ENCODE results near the gene L1CAM. TPM values are rescaled to one million over a fixed set of nuclear protein-coding genes. Genes with fewer than 3 reads are reported as not detected.

L1CAM gene
- total and polyA plus RNA-seq, 2 donors (not counting 1 experiment from before 2014, with no cell fraction given): 9.4 to 19.9 TPM

DNA sequence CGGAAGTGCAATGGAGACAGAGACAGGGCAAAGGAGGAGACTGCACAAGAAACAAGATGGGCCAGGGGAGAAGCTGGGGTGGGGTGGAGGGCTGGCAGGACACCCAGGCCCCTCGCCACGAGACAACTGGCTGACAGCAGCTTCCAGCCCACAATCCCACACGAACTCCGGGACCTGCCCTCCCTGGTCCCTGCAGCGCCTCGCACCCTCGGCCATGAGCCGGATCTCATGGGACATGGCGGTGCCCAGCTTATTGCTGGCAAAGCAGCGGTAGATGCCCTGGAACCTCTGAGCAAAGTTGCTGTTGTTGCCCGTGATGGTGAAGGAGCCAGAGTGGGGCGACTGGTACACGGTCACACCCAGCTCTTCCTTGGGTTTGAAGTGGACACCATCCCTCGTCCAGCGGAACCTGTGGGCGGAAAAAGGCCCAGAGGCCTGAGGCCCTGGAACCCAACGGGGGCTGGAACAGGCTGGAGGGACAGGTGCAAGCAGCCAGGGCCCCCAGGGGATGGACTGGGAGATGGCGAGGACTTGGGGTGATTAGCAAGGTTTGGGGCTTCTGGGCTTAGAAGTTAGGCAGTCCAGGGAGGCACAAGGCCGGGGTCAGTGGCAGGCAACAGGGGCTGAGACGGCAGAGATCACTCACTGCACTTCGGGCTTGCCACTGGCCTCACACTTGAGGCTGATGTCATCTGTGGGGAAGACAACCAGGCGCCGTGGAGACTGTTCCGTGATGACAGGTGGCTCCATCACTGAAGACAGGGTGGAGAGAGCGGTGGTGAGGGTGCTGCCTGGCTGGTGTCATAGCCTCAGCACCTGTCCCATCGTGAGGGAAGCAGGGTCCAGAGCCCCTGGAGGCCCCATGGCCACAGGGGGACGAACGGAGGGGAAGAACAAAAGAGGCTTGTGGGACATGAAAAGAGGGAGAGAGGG lies 13.8 kb downstream of the L1CAM start:
- peaks cover 7% of the 10 kb centered on the region for H3K4me1 Mint-ChIP-seq
- H3K4me1 ChIP-seq (ENCODE audit: control insufficient read depth in 2 of 2, insufficient read depth in 2 of 2, low read length in 2 of 2): no peaks in the 10 kb centered on the region
- H2AFZ ChIP-seq (ENCODE audit: insufficient read depth, low read depth, low read length, poor library complexity, severe bottlenecking): no peak overlapping the region
- H3K9me3 ChIP-seq (ENCODE audit: control extremely low read depth in 1 of 3, control insufficient read depth in 2 of 3, insufficient read depth in 1 of 3, low read length in 2 of 3): peaks cover 0 to 3% (median 0%) of the 10 kb centered on the region in 3 donors
- H3K9ac ChIP-seq (ENCODE audit: low read length): no peak overlapping the region
- WGBS (ENCODE audit: insufficient coverage): 87% methylated on average over 17 of the region's 29 CpGs
- DNase-seq (no peak), ATAC-seq (ENCODE audit: low read depth) (no peak)
- no peaks in the 10 kb centered on the region for H4K20me1 ChIP-seq (ENCODE audit: control insufficient read depth, insufficient read depth, low read length, poor library complexity, severe bottlenecking)
- intact Hi-C loops (cut with micrococcal nuclease): no loop called here
- H3K4me3 Mint-ChIP-seq: no peak overlapping the region
- H3K27ac Mint-ChIP-seq: no peak overlapping the region
- peaks cover 10% of the 10 kb centered on the region for H3K27me3 Mint-ChIP-seq
- no peak overlapping the region for H3K4me2 ChIP-seq (replicated peaks; ENCODE audit: low read depth, low read length, poor library complexity, severe bottlenecking)
- no peak overlapping the region for H3K4me3 ChIP-seq (ENCODE audit: control extremely low read depth in 1 of 5, extremely low read depth in 1 of 5, insufficient read depth in 1 of 5, low read depth in 2 of 5, low read length in 4 of 5)
- no peaks in the 10 kb centered on the region for H3K9me3 Mint-ChIP-seq (ENCODE audit: insufficient read depth)
- peaks cover 0 to 11% (median 2%) of the 10 kb centered on the region in 4 experiments for H3K27me3 ChIP-seq (replicated peaks in 1 of 4; ENCODE audit: control extremely low read depth in 1 of 4, control insufficient read depth in 3 of 4, insufficient read depth in 4 of 4, low read length in 3 of 4)
- TF ChIP-seq EZH2 (IDR thresholded peaks at IDR 0.05; ENCODE audit: borderline replicate concordance, insufficient read depth, low read depth, low read length, poor library complexity, severe bottlenecking): no peak
- TF ChIP-seq, protein P1, sequence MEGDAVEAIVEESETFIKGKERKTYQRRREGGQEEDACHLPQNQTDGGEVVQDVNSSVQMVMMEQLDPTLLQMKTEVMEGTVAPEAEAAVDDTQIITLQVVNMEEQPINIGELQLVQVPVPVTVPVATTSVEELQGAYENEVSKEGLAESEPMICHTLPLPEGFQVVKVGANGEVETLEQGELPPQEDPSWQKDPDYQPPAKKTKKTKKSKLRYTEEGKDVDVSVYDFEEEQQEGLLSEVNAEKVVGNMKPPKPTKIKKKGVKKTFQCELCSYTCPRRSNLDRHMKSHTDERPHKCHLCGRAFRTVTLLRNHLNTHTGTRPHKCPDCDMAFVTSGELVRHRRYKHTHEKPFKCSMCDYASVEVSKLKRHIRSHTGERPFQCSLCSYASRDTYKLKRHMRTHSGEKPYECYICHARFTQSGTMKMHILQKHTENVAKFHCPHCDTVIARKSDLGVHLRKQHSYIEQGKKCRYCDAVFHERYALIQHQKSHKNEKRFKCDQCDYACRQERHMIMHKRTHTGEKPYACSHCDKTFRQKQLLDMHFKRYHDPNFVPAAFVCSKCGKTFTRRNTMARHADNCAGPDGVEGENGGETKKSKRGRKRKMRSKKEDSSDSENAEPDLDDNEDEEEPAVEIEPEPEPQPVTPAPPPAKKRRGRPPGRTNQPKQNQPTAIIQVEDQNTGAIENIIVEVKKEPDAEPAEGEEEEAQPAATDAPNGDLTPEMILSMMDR (IDR thresholded peaks at IDR 0.05): no peak
- H3K36me3 ChIP-seq (replicated peaks in 1 of 2; ENCODE audit: control extremely low read depth in 1 of 2, control insufficient read depth in 1 of 2, extremely low read depth in 1 of 2, insufficient read depth in 2 of 2, low read length in 1 of 2): no peaks in the 10 kb centered on the region
- CTCF ChIA-PET: no interaction called here
- no peaks in the 10 kb centered on the region for H3K79me2 ChIP-seq (ENCODE audit: control insufficient read depth, insufficient read depth, low read length)
- H3K27ac ChIP-seq (ENCODE audit: low read length in 2 of 2): no peak overlapping the region
- POLR2A ChIA-PET: interaction anchor here (0.6 kb wide), 1 partner anchor 10 kb away, joined by 4 read pairs; no protein-coding TSS in a partner anchor

DNA sequence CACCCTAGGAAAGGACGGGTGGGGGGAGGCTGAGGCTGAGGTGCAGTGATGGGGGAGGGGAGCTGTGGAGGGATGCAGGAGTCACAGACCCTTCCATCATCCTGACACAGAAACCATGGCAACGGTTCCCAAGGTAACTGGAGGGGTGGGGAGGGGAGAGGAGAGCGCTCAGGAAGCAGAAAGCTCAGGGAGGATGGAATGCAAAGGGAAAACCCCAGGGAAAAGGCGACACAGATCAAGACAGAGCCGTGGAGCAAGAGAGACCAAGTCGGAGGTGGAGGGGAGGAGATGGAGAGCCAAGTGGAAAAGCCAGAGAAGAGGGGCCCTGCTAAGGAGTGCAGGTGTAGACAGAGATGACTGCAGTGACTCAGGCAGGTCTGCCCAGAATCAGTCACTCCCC lies 14.5 kb downstream of the L1CAM start:
- Histone ChIP-seq H3K9ac (ENCODE audit: low read length) (no peak overlapping the region), H4K20me1 (ENCODE audit: control insufficient read depth, insufficient read depth, low read length, poor library complexity, severe bottlenecking) (no peaks in the 10 kb centered on the region), H3K79me2 (ENCODE audit: control insufficient read depth, insufficient read depth, low read length) (no peaks in the 10 kb centered on the region), H3K4me3 (ENCODE audit: control extremely low read depth in 1 of 5, extremely low read depth in 1 of 5, insufficient read depth in 1 of 5, low read depth in 2 of 5, low read length in 4 of 5) (no peak overlapping the region), H3K4me1 (ENCODE audit: control insufficient read depth in 2 of 2, insufficient read depth in 2 of 2, low read length in 2 of 2) (no peaks in the 10 kb centered on the region), H2AFZ (ENCODE audit: insufficient read depth, low read depth, low read length, poor library complexity, severe bottlenecking) (no peak overlapping the region), H3K27me3 (replicated peaks in 1 of 4; ENCODE audit: control extremely low read depth in 1 of 4, control insufficient read depth in 3 of 4, insufficient read depth in 4 of 4, low read length in 3 of 4) (peaks cover 0 to 11% (median 1%) of the 10 kb centered on the region in 4 experiments), H3K27ac (ENCODE audit: low read length in 2 of 2) (no peak overlapping the region), H3K9me3 (ENCODE audit: control extremely low read depth in 1 of 3, control insufficient read depth in 2 of 3, insufficient read depth in 1 of 3, low read length in 2 of 3) (peaks cover 0 to 3% (median 0%) of the 10 kb centered on the region in 3 donors), H3K4me2 (replicated peaks; ENCODE audit: low read depth, low read length, poor library complexity, severe bottlenecking) (no peak overlapping the region), H3K36me3 (replicated peaks in 1 of 2; ENCODE audit: control extremely low read depth in 1 of 2, control insufficient read depth in 1 of 2, extremely low read depth in 1 of 2, insufficient read depth in 2 of 2, low read length in 1 of 2) (no peaks in the 10 kb centered on the region)
- no CpG with 5 or more reads among the region's 6 CpGs for WGBS (ENCODE audit: insufficient coverage)
- no peak for TF ChIP-seq EZH2 (IDR thresholded peaks at IDR 0.05; ENCODE audit: borderline replicate concordance, insufficient read depth, low read depth, low read length, poor library complexity, severe bottlenecking)
- TF ChIP-seq, protein P1 (IDR thresholded peaks at IDR 0.05): no peak
- Mint-ChIP-seq H3K27me3 (peaks cover 10% of the 10 kb centered on the region), H3K27ac (no peak overlapping the region), H3K4me1 (peaks cover 7% of the 10 kb centered on the region), H3K9me3 (ENCODE audit: insufficient read depth) (no peaks in the 10 kb centered on the region), H3K4me3 (no peak overlapping the region)
- ATAC-seq (ENCODE audit: low read depth) (no peak), DNase-seq (no peak)
- intact Hi-C loops (cut with micrococcal nuclease): no loop called here
- POLR2A ChIA-PET: interaction anchor here (0.6 kb wide), 1 partner anchor 9 kb away, joined by 4 read pairs; no protein-coding TSS in a partner anchor
- CTCF ChIA-PET: interaction anchor here (0.9 kb wide), 1 partner anchor 29 kb away, joined by 3 read pairs; no protein-coding TSS in a partner anchor
